Caco-2 (cell line): ENCODE measurements around the gene RNF2. TPM values are rescaled to one million over a fixed set of nuclear protein-coding genes. Genes with fewer than 3 reads are reported as not detected.

Experiments
- BruUV-seq: library from RNA; stranded (reverse); fragments of 400-500 nt; replicated peaks from 2 replicates; lab custom pipeline; 2021; lab: Mats Ljungman, UMichigan
- CTCF ChIA-PET: fragments of 300-600 bp; sonication (Branson Sonifier 250); formaldehyde crosslinking; loops from one replicate; lab custom pipeline; 2022; ENCODE audit warnings: antibody characterized with exemption; lab: Charles Lee
- POLR2A ChIA-PET: fragments of 300-600 bp; sonication (Branson Sonifier 250); formaldehyde crosslinking; loops from one replicate; lab custom pipeline; 2022; ENCODE audit warnings: antibody characterized with exemption; lab: Charles Lee
- DNase-seq, 2 experiments: peaks; one replicate each; pipeline versions ENCODE4 v3.0.0 to v3.0.0-alpha.2; 2020 to 2022
- H3K27me3 ChIP-seq: replicated peaks from 2 replicates; pipeline ENCODE4 v1.6.0; 2011; ENCODE audit warnings: low read length; ENCODE audit not compliant: control insufficient read depth, insufficient read depth
- H3K36me3 ChIP-seq: 2 replicates; pipeline ENCODE4 v1.5.1; 2011; ENCODE audit warnings: low read length; ENCODE audit not compliant: control insufficient read depth, insufficient read depth
- H3K4me1 ChIP-seq: fragments of 250-450 bp; sonication (Bioruptor Pico); 2 replicates; pipeline ENCODE4 v1.5.1; 2020; ENCODE audit warnings: mild to moderate bottlenecking
- H3K4me3 ChIP-seq: 2 replicates; pipeline ENCODE4 v1.5.1; 2011; ENCODE audit warnings: low read depth, mild to moderate bottlenecking, control low read depth, low read length
- H3K9me3 ChIP-seq: fragments of 250-450 bp; sonication (Bioruptor Pico); 2 replicates; pipeline ENCODE4 v1.5.1; 2020; ENCODE audit warnings: mild to moderate bottlenecking, moderate library complexity
- H3K27ac Mint-ChIP-seq: one replicate; pipeline ENCODE4 v1.8.0; 2022; ENCODE audit warnings: mixed read lengths; ENCODE audit not compliant: unreplicated experiment
- H3K27me3 Mint-ChIP-seq: one replicate; pipeline ENCODE4 v1.8.0; 2022; ENCODE audit warnings: mixed read lengths; ENCODE audit not compliant: insufficient read depth, unreplicated experiment
- H3K36me3 Mint-ChIP-seq: one replicate; pipeline ENCODE4 v1.8.0; 2022; ENCODE audit warnings: mild to moderate bottlenecking, mixed read lengths; ENCODE audit not compliant: insufficient read depth, unreplicated experiment
- H3K4me1 Mint-ChIP-seq: one replicate; pipeline ENCODE4 v1.8.0; 2022; ENCODE audit warnings: low read depth, mixed read lengths; ENCODE audit not compliant: unreplicated experiment
- H3K4me3 Mint-ChIP-seq: one replicate; pipeline ENCODE4 v1.8.0; 2022; ENCODE audit warnings: mild to moderate bottlenecking, moderate library complexity, mixed read lengths; ENCODE audit not compliant: unreplicated experiment
- H3K9me3 Mint-ChIP-seq: one replicate; pipeline ENCODE4 v1.8.0; 2022; ENCODE audit warnings: mixed read lengths; ENCODE audit not compliant: unreplicated experiment
- intact Hi-C: fragments of 100-400 bp; cut with micrococcal nuclease; formaldehyde crosslinking; loops from one replicate; pipeline ENCODE4 v1.10.0; 2022; ENCODE audit not compliant: unreplicated experiment
- total RNA-seq: library from RNA; stranded (reverse); gene quantifications from 2 replicates; pipeline ENCODE4 v1.2.3, GENCODE V29; 2022
- TF ChIP-seq, protein P1 (sequence below), 2 experiments: fragments of 200-600 bp in 1 of 2; IDR thresholded peaks; 1 replicate in 1 of 2; 2 replicates in 1 of 2; pipeline versions ENCODE4 v1.5.1 to v1.8.0; 2011 to 2022; ENCODE audit warnings: antibody characterized with exemption in 1 of 2, control low read depth in 1 of 2, inconsistent platforms in 1 of 2, low read depth in 1 of 2, low read length in 1 of 2, mild to moderate bottlenecking in 1 of 2, moderate library complexity in 1 of 2; ENCODE audit not compliant: insufficient read depth in 1 of 2, severe bottlenecking in 1 of 2, unreplicated experiment in 1 of 2

The RNF2 gene
- total RNA-seq, 1 experiment from 2014 or later: 31.7 TPM

DNA sequence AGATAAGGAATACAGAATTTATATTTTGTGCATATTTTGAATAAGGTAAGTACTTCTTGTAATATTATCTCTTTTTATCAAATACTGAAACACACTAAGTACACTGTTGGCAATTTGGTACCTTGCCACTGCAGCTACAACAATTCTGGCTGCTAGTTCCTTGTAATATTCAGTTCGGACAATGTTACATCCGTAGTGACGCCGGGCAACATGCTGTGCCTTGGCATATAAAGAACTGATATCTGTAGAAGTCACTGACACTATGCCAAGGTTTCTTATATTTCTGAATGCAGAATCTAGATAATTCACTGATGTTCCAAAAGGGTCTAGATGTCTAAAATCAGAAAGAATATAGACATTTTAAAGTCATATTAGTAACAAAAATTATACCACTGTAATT, 93.9 kb downstream of the RNF2 start:
- Mint-ChIP-seq H3K9me3 (no peaks in the 10 kb centered on the region), H3K4me1 (no peaks in the 10 kb centered on the region), H3K36me3 (peaks cover 24% of the 10 kb centered on the region), H3K27me3 (no peaks in the 10 kb centered on the region), H3K27ac (no peak overlapping the region), H3K4me3 (no peak overlapping the region)
- no peaks in the 10 kb centered on the region for H3K9me3 ChIP-seq
- CTCF ChIA-PET: no interaction called here
- no peak for DNase-seq
- POLR2A ChIA-PET: no interaction called here
- no peaks in the 10 kb centered on the region for H3K27me3 ChIP-seq
- no TSS peak for BruUV-seq
- H3K36me3 ChIP-seq: no peaks in the 10 kb centered on the region; the same call in 1 of the 2 replicates
- H3K4me3 ChIP-seq: no peak overlapping the region
- intact Hi-C loops: no loop called here
- TF ChIP-seq, protein P1, sequence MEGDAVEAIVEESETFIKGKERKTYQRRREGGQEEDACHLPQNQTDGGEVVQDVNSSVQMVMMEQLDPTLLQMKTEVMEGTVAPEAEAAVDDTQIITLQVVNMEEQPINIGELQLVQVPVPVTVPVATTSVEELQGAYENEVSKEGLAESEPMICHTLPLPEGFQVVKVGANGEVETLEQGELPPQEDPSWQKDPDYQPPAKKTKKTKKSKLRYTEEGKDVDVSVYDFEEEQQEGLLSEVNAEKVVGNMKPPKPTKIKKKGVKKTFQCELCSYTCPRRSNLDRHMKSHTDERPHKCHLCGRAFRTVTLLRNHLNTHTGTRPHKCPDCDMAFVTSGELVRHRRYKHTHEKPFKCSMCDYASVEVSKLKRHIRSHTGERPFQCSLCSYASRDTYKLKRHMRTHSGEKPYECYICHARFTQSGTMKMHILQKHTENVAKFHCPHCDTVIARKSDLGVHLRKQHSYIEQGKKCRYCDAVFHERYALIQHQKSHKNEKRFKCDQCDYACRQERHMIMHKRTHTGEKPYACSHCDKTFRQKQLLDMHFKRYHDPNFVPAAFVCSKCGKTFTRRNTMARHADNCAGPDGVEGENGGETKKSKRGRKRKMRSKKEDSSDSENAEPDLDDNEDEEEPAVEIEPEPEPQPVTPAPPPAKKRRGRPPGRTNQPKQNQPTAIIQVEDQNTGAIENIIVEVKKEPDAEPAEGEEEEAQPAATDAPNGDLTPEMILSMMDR (IDR thresholded peaks at IDR 0.05; ENCODE audit: insufficient read depth in 1 of 2, low read depth in 1 of 2, low read length in 1 of 2, severe bottlenecking in 1 of 2, unreplicated experiment in 1 of 2): no peak
- H3K4me1 ChIP-seq: no peaks in the 10 kb centered on the region

DNA sequence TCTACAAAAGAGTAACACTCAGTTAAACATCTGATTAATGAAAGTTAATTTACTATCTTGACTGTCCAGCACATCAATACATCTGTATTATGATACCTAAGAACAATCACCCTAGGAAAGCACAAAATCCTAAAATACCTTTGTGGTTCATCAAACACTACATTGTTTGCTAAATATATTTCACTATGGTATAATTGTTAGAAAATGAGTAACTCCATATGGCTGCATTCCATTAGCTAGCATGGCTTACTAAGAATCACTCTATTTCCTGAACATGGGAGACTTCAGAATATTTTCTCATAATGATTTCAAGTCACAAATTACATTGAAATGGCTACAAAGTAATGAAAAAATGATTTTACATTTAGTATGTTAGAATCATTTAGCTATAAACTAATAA, 98.9 kb downstream of the RNF2 start:
- Mint-ChIP-seq H3K4me3 (no peak overlapping the region), H3K27me3 (no peaks in the 10 kb centered on the region), H3K4me1 (no peaks in the 10 kb centered on the region), H3K9me3 (no peaks in the 10 kb centered on the region), H3K27ac (no peak overlapping the region), H3K36me3 (peaks cover 23% of the 10 kb centered on the region)
- POLR2A ChIA-PET: no interaction called here
- H3K4me3 ChIP-seq: no peak overlapping the region
- no peaks in the 10 kb centered on the region for H3K4me1 ChIP-seq
- no peaks in the 10 kb centered on the region for H3K9me3 ChIP-seq
- intact Hi-C loops: no loop called here
- no TSS peak for BruUV-seq
- CTCF ChIA-PET: no interaction called here
- peaks cover 1% of the 10 kb centered on the region; the same call in 1 of the 2 replicates for H3K36me3 ChIP-seq
- DNase-seq: no peak
- TF ChIP-seq, protein P1 (IDR thresholded peaks at IDR 0.05; ENCODE audit: insufficient read depth in 1 of 2, low read depth in 1 of 2, low read length in 1 of 2, severe bottlenecking in 1 of 2, unreplicated experiment in 1 of 2): no peak
- H3K27me3 ChIP-seq: no peaks in the 10 kb centered on the region

DNA sequence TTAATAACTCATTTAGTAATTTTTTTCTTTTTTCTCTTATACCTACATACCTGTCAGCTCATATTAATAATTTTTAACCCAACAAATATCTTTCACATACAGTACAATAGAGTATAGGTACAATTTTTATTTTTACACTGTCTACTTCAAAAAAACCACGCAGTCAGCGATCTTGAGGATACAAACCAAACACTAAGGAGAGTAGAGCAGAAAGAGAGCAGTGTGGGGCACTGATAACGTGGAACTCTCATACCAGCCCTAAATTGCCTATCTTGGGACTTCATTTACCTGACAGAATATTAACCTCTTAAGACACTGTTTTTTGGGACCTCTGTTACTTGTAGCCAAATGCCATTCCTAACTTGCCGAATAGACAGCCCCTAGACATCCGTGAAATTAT, 105.9 kb downstream of the RNF2 start:
- H3K27me3 Mint-ChIP-seq: no peaks in the 10 kb centered on the region
- H3K4me1 Mint-ChIP-seq: peaks cover 7% of the 10 kb centered on the region
- POLR2A ChIA-PET: no interaction called here
- DNase-seq: no peak
- TF ChIP-seq, protein P1 (IDR thresholded peaks at IDR 0.05; ENCODE audit: insufficient read depth in 1 of 2, low read depth in 1 of 2, low read length in 1 of 2, severe bottlenecking in 1 of 2, unreplicated experiment in 1 of 2): no peak
- H3K9me3 Mint-ChIP-seq: no peaks in the 10 kb centered on the region
- Histone ChIP-seq H3K4me3 (no peak overlapping the region), H3K4me1 (peaks cover 13% of the 10 kb centered on the region; the same call in 1 of the 2 replicates), H3K36me3 (0 out of 2 replicates have a peak, but pooled peaks cover 1% of the 10 kb centered on the region), H3K9me3 (no peaks in the 10 kb centered on the region), H3K27me3 (no peaks in the 10 kb centered on the region)
- CTCF ChIA-PET: no interaction called here
- H3K4me3 Mint-ChIP-seq: no peak overlapping the region
- no peak overlapping the region for H3K27ac Mint-ChIP-seq
- intact Hi-C loops: no loop called here
- H3K36me3 Mint-ChIP-seq: peaks cover 12% of the 10 kb centered on the region
- BruUV-seq: no TSS peak

Other genes starting within 250 kb of the RNF2 start
- gene NIBAN1, start 71.0 kb upstream of the RNF2 start, total RNA-seq: 14.3 and 20.8 TPM in 2 replicates
- 14.2 and 23.8 TPM in 2 replicates for gene TRMT1L, start 111.4 kb downstream of the RNF2 start, total RNA-seq
- gene SWT1, start 111.6 kb downstream of the RNF2 start, total RNA-seq: 2.7 and 2.9 TPM in 2 replicates